PFSK-1 (cell line): ENCODE results near the gene ABCC1.

Experiments used
- FOXP2 ChIP-seq: optimal IDR thresholded peaks from 2 replicates; pipeline ENCODE3; 2011; ENCODE audit warnings: borderline replicate concordance, control low read depth, inconsistent platforms; ENCODE audit not compliant: insufficient read depth; ENCODE audit errors: extremely low read length, extremely low read depth
- POLR2AphosphoS5 ChIP-seq: IDR thresholded peaks from 2 replicates; pipeline ENCODE4 v1.6.1; 2012; ENCODE audit warnings: low read depth, mild to moderate bottlenecking, control low read depth, low read length, moderate library complexity
- SIN3A ChIP-seq: IDR thresholded peaks from 2 replicates; pipeline ENCODE4 v1.6.1; 2012; ENCODE audit warnings: mild to moderate bottlenecking, low read length, moderate library complexity, borderline replicate concordance; ENCODE audit not compliant: insufficient read depth
- TAF1 ChIP-seq: IDR thresholded peaks from 2 replicates; pipeline ENCODE4 v1.6.1; 2012; ENCODE audit warnings: low read length, control low read depth, borderline replicate concordance; ENCODE audit not compliant: insufficient read depth
- TF ChIP-seq, protein P1 (sequence below), 2 experiments: IDR thresholded peaks; 2 replicates each; pipeline versions ENCODE4 v1.6.1 to v1.8.0; 2011 to 2012; ENCODE audit warnings: low read depth in 2 of 2, low read length in 2 of 2, control low read depth in 1 of 2, inconsistent platforms in 1 of 2, mild to moderate bottlenecking in 1 of 2, moderate library complexity in 1 of 2; ENCODE audit not compliant: insufficient read depth in 1 of 2

The ABCC1 gene

GRCh38 chr16:15946257-15947044 is 3.0 kb upstream of the ABCC1 start:
- no peak for TF ChIP-seq FOXP2
- no peak for TF ChIP-seq POLR2AphosphoS5
- TF ChIP-seq, protein P1, sequence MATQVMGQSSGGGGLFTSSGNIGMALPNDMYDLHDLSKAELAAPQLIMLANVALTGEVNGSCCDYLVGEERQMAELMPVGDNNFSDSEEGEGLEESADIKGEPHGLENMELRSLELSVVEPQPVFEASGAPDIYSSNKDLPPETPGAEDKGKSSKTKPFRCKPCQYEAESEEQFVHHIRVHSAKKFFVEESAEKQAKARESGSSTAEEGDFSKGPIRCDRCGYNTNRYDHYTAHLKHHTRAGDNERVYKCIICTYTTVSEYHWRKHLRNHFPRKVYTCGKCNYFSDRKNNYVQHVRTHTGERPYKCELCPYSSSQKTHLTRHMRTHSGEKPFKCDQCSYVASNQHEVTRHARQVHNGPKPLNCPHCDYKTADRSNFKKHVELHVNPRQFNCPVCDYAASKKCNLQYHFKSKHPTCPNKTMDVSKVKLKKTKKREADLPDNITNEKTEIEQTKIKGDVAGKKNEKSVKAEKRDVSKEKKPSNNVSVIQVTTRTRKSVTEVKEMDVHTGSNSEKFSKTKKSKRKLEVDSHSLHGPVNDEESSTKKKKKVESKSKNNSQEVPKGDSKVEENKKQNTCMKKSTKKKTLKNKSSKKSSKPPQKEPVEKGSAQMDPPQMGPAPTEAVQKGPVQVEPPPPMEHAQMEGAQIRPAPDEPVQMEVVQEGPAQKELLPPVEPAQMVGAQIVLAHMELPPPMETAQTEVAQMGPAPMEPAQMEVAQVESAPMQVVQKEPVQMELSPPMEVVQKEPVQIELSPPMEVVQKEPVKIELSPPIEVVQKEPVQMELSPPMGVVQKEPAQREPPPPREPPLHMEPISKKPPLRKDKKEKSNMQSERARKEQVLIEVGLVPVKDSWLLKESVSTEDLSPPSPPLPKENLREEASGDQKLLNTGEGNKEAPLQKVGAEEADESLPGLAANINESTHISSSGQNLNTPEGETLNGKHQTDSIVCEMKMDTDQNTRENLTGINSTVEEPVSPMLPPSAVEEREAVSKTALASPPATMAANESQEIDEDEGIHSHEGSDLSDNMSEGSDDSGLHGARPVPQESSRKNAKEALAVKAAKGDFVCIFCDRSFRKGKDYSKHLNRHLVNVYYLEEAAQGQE (IDR thresholded peaks at IDR 0.05; ENCODE audit: insufficient read depth in 1 of 2, low read depth in 2 of 2, low read length in 2 of 2) = no peak
- TF ChIP-seq TAF1 = no peak
- no peak for TF ChIP-seq SIN3A

GRCh38 chr16:15947983-15948509 is 1.4 kb upstream of the ABCC1 start:
- TF ChIP-seq, protein P1 (IDR thresholded peaks at IDR 0.05; ENCODE audit: insufficient read depth in 1 of 2, low read depth in 2 of 2, low read length in 2 of 2) = no peak
- no peak for TF ChIP-seq POLR2AphosphoS5
- TF ChIP-seq TAF1 = no peak
- no peak for TF ChIP-seq SIN3A
- no peak for TF ChIP-seq FOXP2

DNA sequence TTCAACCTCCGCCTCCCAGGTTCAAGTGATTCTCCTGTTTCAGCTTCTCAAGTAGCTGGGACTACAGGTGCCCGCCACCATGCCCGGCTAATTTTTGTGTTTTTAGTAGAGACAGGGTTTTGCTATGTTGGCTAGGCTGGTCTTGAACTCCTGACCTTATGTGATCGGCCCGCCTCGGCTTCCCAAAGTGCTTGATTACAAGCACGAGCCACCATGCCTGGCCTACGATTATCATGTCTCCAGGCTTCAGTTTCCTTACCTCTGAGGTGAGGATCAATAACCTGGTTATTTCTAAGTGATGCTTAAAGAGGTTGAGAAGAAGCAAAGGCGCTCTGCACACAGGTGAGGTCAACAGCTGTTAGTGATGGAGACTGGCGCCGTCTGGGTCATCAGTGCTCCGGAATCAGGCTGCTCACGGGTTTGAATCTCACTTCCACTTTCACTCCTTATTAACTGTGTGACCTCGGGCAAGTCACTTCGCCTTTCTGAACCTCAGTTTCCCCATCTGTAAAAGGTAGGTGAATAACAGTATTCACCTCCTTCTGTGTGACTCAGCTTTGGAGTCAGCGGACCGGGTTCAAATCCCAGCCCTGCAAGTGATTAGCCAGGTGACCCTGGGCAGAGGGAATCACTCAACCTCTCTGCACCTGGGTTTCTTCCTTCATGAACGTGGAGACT is 745 bp upstream of the ABCC1 start:
- no peak for TF ChIP-seq FOXP2
- TF ChIP-seq, protein P1 (IDR thresholded peaks at IDR 0.05; ENCODE audit: insufficient read depth in 1 of 2, low read depth in 2 of 2, low read length in 2 of 2) = no peak
- no peak for TF ChIP-seq TAF1
- no peak for TF ChIP-seq SIN3A
- TF ChIP-seq POLR2AphosphoS5 = no peak

GRCh38 chr16:15950161-15950854 is 892 bp downstream of the ABCC1 start:
- TF ChIP-seq FOXP2 (no peak), SIN3A (no peak), TAF1 (no peak), POLR2AphosphoS5 (no peak)
- TF ChIP-seq, protein P1 (IDR thresholded peaks at IDR 0.05; ENCODE audit: insufficient read depth in 1 of 2, low read depth in 2 of 2, low read length in 2 of 2) = no peak
